IMR-90 (cell line): Measurements from ENCODE around the gene VHLL. TPM values are rescaled to one million over a fixed set of nuclear protein-coding genes. Genes with fewer than 3 reads are reported as not detected.

Experiments
- ATAC-seq: fragments of 200-7000 bp; cut with Tn5 transposase; 2 replicates; pipeline ENCODE4 v1.9.1; 2020; ENCODE audit warnings: low read depth, mild to moderate bottlenecking, moderate library complexity
- BruUV-seq: library from RNA; stranded (reverse); fragments of 400-500 nt; replicated peaks from 2 replicates; lab custom pipeline; 2021; lab: Mats Ljungman, UMichigan
- CTCF ChIA-PET: fragments of 300-600 bp; formaldehyde crosslinking; extraction: SDS; loops from one replicate; lab custom pipeline; 2021; ENCODE audit warnings: antibody characterized with exemption; lab: Yijun Ruan, JAX
- POLR2A ChIA-PET: fragments of 300-600 bp; sonication (Branson Sonifier 250); formaldehyde crosslinking; loops from one replicate; lab custom pipeline; 2022; ENCODE audit warnings: antibody characterized with exemption; ENCODE audit not compliant: unreplicated experiment; lab: Charles Lee
- DNase-seq: peaks from one replicate; pipeline ENCODE4 v3.0.0; 2013
- H2AFZ ChIP-seq: replicated peaks from 2 replicates; pipeline ENCODE3; 2013; ENCODE audit warnings: low read length, mild to moderate bottlenecking; ENCODE audit not compliant: poor library complexity
- H2AK5ac ChIP-seq: 2 replicates; pipeline ENCODE4 v1.6.1; 2013; ENCODE audit warnings: low read depth, low read length, inconsistent platforms
- H2AK9ac ChIP-seq: replicated peaks from 2 replicates; pipeline ENCODE3; 2013; ENCODE audit warnings: mild to moderate bottlenecking, low read depth, low read length, moderate library complexity; ENCODE audit not compliant: poor library complexity
- H2BK120ac ChIP-seq: 2 replicates; pipeline ENCODE4 v1.6.1; 2013; ENCODE audit warnings: low read depth, low read length, inconsistent platforms
- H2BK15ac ChIP-seq: 3 replicates; pipeline ENCODE4 v1.6.1; 2013; ENCODE audit warnings: low read depth, low read length, inconsistent platforms
- H2BK20ac ChIP-seq: 2 replicates; pipeline ENCODE4 v1.6.1; 2013; ENCODE audit warnings: low read depth, mild to moderate bottlenecking, inconsistent platforms, low read length, moderate library complexity
- H2BK5ac ChIP-seq: 2 replicates; pipeline ENCODE4 v1.6.1; 2013; ENCODE audit warnings: mild to moderate bottlenecking, low read depth, low read length, inconsistent platforms; ENCODE audit not compliant: poor library complexity, severe bottlenecking
- H3K14ac ChIP-seq: replicated peaks from 2 replicates; pipeline ENCODE4 v1.6.1; 2013; ENCODE audit warnings: low read depth, low read length, inconsistent platforms
- H3K18ac ChIP-seq: 2 replicates; pipeline ENCODE4 v1.6.1; 2013; ENCODE audit warnings: low read depth, low read length, control low read depth
- H3K23ac ChIP-seq: 2 replicates; pipeline ENCODE4 v1.6.1; 2013; ENCODE audit warnings: low read depth, low read length, inconsistent platforms
- H3K27ac ChIP-seq: 2 replicates; pipeline ENCODE4 v1.5.1; 2013; ENCODE audit warnings: mild to moderate bottlenecking, control low read depth, low read length; ENCODE audit not compliant: insufficient read depth
- H3K27me3 ChIP-seq: 2 replicates; pipeline ENCODE4 v1.6.1; 2013; ENCODE audit warnings: low read length; ENCODE audit not compliant: control insufficient read depth, insufficient read depth
- H3K36me3 ChIP-seq: 2 replicates; pipeline ENCODE4 v1.6.1; 2013; ENCODE audit warnings: low read length, mixed read lengths; ENCODE audit not compliant: control insufficient read depth, insufficient read depth
- H3K4ac ChIP-seq: 2 replicates; pipeline ENCODE4 v1.6.1; 2013; ENCODE audit warnings: low read depth, low read length, inconsistent platforms
- H3K4me1 ChIP-seq: 2 replicates; pipeline ENCODE4 v1.6.1; 2013; ENCODE audit warnings: low read length, mixed read lengths; ENCODE audit not compliant: control insufficient read depth, insufficient read depth
- H3K4me2 ChIP-seq: 2 replicates; pipeline ENCODE4 v1.6.1; 2013; ENCODE audit warnings: low read depth, mild to moderate bottlenecking, control low read depth, low read length, moderate library complexity
- H3K4me3 ChIP-seq: 2 replicates; pipeline ENCODE4 v1.5.1; 2013; ENCODE audit warnings: low read depth, mild to moderate bottlenecking, control low read depth, low read length, moderate library complexity; ENCODE audit not compliant: insufficient read depth
- H3K56ac ChIP-seq: 2 replicates; pipeline ENCODE4 v1.6.1; 2013; ENCODE audit warnings: low read length, inconsistent platforms; ENCODE audit not compliant: insufficient read depth; ENCODE audit errors: extremely low read depth
- H3K79me1 ChIP-seq, 2 experiments: 2 replicates each; pipeline ENCODE4 v1.6.1; 2013; ENCODE audit warnings: low read length in 2 of 2, inconsistent platforms in 1 of 2, low read depth in 1 of 2
- H3K9ac ChIP-seq: 2 replicates; pipeline ENCODE4 v1.6.1; 2013; ENCODE audit warnings: low read depth, low read length, control low read depth
- H3K9me1 ChIP-seq: 2 replicates; pipeline ENCODE4 v1.6.1; 2013; ENCODE audit warnings: low read length, inconsistent platforms; ENCODE audit not compliant: insufficient read depth
- H3K9me3 ChIP-seq: 2 replicates; pipeline ENCODE4 v1.6.1; 2013; ENCODE audit warnings: low read length; ENCODE audit not compliant: control insufficient read depth, insufficient read depth
- H4K20me1 ChIP-seq: 2 replicates; pipeline ENCODE4 v1.6.1; 2013; ENCODE audit warnings: low read length, inconsistent platforms; ENCODE audit not compliant: insufficient read depth
- H4K5ac ChIP-seq: 2 replicates; pipeline ENCODE4 v1.6.1; 2013; ENCODE audit warnings: mild to moderate bottlenecking, low read depth, low read length, control low read depth
- H4K8ac ChIP-seq, 2 experiments: 2 replicates each; pipeline ENCODE4 v1.6.1; 2013; ENCODE audit warnings: low read depth in 2 of 2, low read length in 2 of 2, control low read depth in 1 of 2, inconsistent platforms in 1 of 2
- H4K91ac ChIP-seq: 2 replicates; pipeline ENCODE4 v1.6.1; 2013; ENCODE audit warnings: low read depth, low read length, inconsistent platforms; ENCODE audit not compliant: insufficient read depth
- BHLHE40 ChIP-seq: fragments of 150-350 bp; IDR thresholded peaks from 2 replicates; pipeline ENCODE4 v1.6.1; 2016; ENCODE audit warnings: mild to moderate bottlenecking, low read depth, low read length
- CEBPB ChIP-seq: IDR thresholded peaks from 2 replicates; pipeline ENCODE4 v1.6.1; 2012; ENCODE audit warnings: low read depth, low read length, improper control_type of control experiment
- CHD1 ChIP-seq: IDR thresholded peaks from 2 replicates; pipeline ENCODE4 v1.6.1; 2012; ENCODE audit warnings: low read depth, low read length, improper control_type of control experiment
- ELK1 ChIP-seq: fragments of 150-350 bp; IDR thresholded peaks from 2 replicates; pipeline ENCODE4 v1.6.1; 2016; ENCODE audit warnings: low read depth, mild to moderate bottlenecking, low read length, moderate library complexity, borderline replicate concordance
- FOS ChIP-seq: fragments of 150-350 bp; IDR thresholded peaks from 2 replicates; pipeline ENCODE4 v1.6.1; 2016; ENCODE audit warnings: low read depth, low read length
- MAFK ChIP-seq: IDR thresholded peaks from 2 replicates; pipeline ENCODE4 v1.6.1; 2012; ENCODE audit warnings: low read depth, low read length, improper control_type of control experiment
- MAZ ChIP-seq: IDR thresholded peaks from 2 replicates; pipeline ENCODE4 v1.6.1; 2012; ENCODE audit warnings: low read depth, mild to moderate bottlenecking, low read length, improper control_type of control experiment, moderate library complexity, borderline replicate concordance
- MXI1 ChIP-seq: IDR thresholded peaks from 2 replicates; pipeline ENCODE4 v1.6.1; 2012; ENCODE audit warnings: low read depth, mild to moderate bottlenecking, low read length, moderate library complexity, borderline replicate concordance
- NFE2L2 ChIP-seq: fragments of 150-350 bp; IDR thresholded peaks from 2 replicates; pipeline ENCODE4 v1.6.1; 2016; ENCODE audit warnings: low read depth, mild to moderate bottlenecking, low read length
- RAD21 ChIP-seq: IDR thresholded peaks from 2 replicates; pipeline ENCODE4 v1.6.1; 2012; ENCODE audit warnings: low read length, improper control_type of control experiment
- RCOR1 ChIP-seq: IDR thresholded peaks from 2 replicates; pipeline ENCODE4 v1.6.1; 2012; ENCODE audit warnings: mild to moderate bottlenecking, low read length, improper control_type of control experiment; ENCODE audit not compliant: insufficient replicate concordance
- RFX5 ChIP-seq: IDR thresholded peaks from 2 replicates; pipeline ENCODE4 v1.8.0; 2012; ENCODE audit warnings: low read depth, mild to moderate bottlenecking, low read length, moderate library complexity
- SMC3 ChIP-seq: fragments of 150-350 bp; IDR thresholded peaks from 2 replicates; pipeline ENCODE4 v1.6.1; 2016; ENCODE audit warnings: low read depth, mild to moderate bottlenecking, antibody characterized with exemption, low read length, moderate library complexity
- USF2 ChIP-seq: fragments of 150-350 bp; IDR thresholded peaks from 2 replicates; pipeline ENCODE4 v1.6.1; 2017; ENCODE audit warnings: mild to moderate bottlenecking, antibody characterized with exemption, low read length, low read depth
- WGBS, 2 experiments: methylation state at CpG; one replicate each; pipeline versions ENCODE4 v1.1.5 to v1.1.7; 2013; ENCODE audit warnings: missing lambda C conversion rate in 2 of 2; ENCODE audit not compliant: insufficient read length in 1 of 2; ENCODE audit errors: extremely low coverage in 2 of 2; 5-methylcytosine and 5-hydroxymethylcytosine counted together
- dilution Hi-C: fragments of 300-500 bp; cut with HindIII; formaldehyde crosslinking; loops from one replicate; pipeline ENCODE4 v1.14.3; 2018; ENCODE audit warnings: low sequenced_read_pairs; ENCODE audit not compliant: unreplicated experiment
- in situ Hi-C: fragments of 300-500 bp; cut with MboI; formaldehyde crosslinking; loops from 3 replicates; pipeline ENCODE4 v1.14.3; 2019; ENCODE audit warnings: low sequenced_read_pairs, inconsistent platforms, mixed read lengths
- intact Hi-C: fragments of 100-400 bp; cut with micrococcal nuclease; formaldehyde crosslinking; loops from 2 replicates; pipeline ENCODE4 v1.10.0; 2022
- polyA plus RNA-seq, 3 experiments: library from polyadenylated mRNA; depleted of rRNA; stranded (reverse); fragments of >200 nt; gene quantifications; 2 replicates each; pipeline ENCODE4 v1.2.3, GENCODE V29; 2012; ENCODE audit warnings: low replicate concordance in 1 of 3
- total RNA-seq: library from RNA; depleted of rRNA; stranded (reverse); fragments of >200 nt; gene quantifications from 2 replicates; pipeline ENCODE4 v1.2.3, GENCODE V29; 2012
- TF ChIP-seq, protein P1 (sequence below): conservative IDR thresholded peaks from 2 replicates; pipeline ENCODE4 v1.5.1; 2012; ENCODE audit warnings: mild to moderate bottlenecking, low read depth, low read length, improper control_type of control experiment

VHLL gene
- total and polyA plus RNA-seq, 2 of the 4 experiments (the other 2 are of a cell fraction): not detected

DNA sequence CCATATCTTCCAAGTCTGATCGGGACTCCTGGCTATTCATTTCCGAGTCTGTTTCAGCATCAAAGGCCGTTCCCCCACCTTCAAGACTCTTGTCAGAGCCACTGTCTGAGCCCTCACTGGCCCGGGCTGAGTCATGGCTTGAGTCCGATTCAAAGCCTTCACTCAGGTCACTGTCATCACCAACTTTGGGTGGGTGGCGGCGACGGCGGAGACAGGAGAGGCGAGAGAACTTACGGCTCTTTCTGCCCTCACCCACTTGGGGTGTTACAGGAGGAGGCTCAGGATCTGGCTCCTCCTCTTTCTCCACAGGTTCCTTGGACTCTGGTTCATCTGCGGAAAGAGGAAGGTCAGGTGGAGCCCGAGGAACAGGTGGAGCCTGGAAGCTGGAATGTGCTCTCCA lies 33.1 kb downstream of the VHLL start:
- peaks cover 13 to 53% of the 10 kb centered on the region in 2 experiments for H3K79me1 ChIP-seq
- no peak overlapping the region for H3K4me2 ChIP-seq
- H2AFZ ChIP-seq: no peak overlapping the region
- no peak overlapping the region for H2AK5ac ChIP-seq
- no peak overlapping the region for H4K5ac ChIP-seq
- dilution Hi-C loops: no loop called here
- ChIA-PET CTCF (no interaction called here), POLR2A (no interaction called here)
- no peak overlapping the region for H4K8ac ChIP-seq
- peaks cover 10% of the 10 kb centered on the region for H3K4me1 ChIP-seq
- intact Hi-C loops: loop anchor here (5.0 kb wide), 1 partner anchor 51 kb away; no protein-coding TSS in a partner anchor
- H2BK120ac ChIP-seq: no peak overlapping the region
- H3K18ac ChIP-seq: no peak overlapping the region
- H2BK5ac ChIP-seq: no peak overlapping the region
- no peak overlapping the region for H3K23ac ChIP-seq
- BruUV-seq: no TSS peak
- peaks cover 63% of the 10 kb centered on the region for H3K36me3 ChIP-seq
- no peak overlapping the region for H3K9ac ChIP-seq
- in situ Hi-C loops: no loop called here
- peaks cover 19% of the 10 kb centered on the region for H3K9me1 ChIP-seq
- no peaks in the 10 kb centered on the region for H3K9me3 ChIP-seq
- peaks cover 32% of the 10 kb centered on the region for H4K20me1 ChIP-seq
- H2BK15ac ChIP-seq: no peak overlapping the region
- ATAC-seq (no peak), DNase-seq (no peak)
- H3K4me3 ChIP-seq: no peak overlapping the region
- no peak overlapping the region for H4K91ac ChIP-seq
- no peak overlapping the region for H3K56ac ChIP-seq
- H2BK20ac ChIP-seq: no peak overlapping the region
- no peak overlapping the region for H3K27ac ChIP-seq
- 100% methylated on average over 2 of the region's 13 CpGs; no CpG with 5 or more reads in 1 of the 2 experiments for WGBS, 2 experiments
- H3K14ac ChIP-seq: no peak overlapping the region
- no peaks in the 10 kb centered on the region for H3K27me3 ChIP-seq
- no peak for TF ChIP-seq BHLHE40
- no peak for TF ChIP-seq SMC3
- TF ChIP-seq RAD21: no peak
- no peak for TF ChIP-seq NFE2L2
- no peak for TF ChIP-seq MXI1
- TF ChIP-seq RFX5: no peak
- TF ChIP-seq ELK1: no peak
- no peak for TF ChIP-seq CEBPB
- TF ChIP-seq MAZ: no peak
- TF ChIP-seq USF2: no peak
- TF ChIP-seq, protein P1, sequence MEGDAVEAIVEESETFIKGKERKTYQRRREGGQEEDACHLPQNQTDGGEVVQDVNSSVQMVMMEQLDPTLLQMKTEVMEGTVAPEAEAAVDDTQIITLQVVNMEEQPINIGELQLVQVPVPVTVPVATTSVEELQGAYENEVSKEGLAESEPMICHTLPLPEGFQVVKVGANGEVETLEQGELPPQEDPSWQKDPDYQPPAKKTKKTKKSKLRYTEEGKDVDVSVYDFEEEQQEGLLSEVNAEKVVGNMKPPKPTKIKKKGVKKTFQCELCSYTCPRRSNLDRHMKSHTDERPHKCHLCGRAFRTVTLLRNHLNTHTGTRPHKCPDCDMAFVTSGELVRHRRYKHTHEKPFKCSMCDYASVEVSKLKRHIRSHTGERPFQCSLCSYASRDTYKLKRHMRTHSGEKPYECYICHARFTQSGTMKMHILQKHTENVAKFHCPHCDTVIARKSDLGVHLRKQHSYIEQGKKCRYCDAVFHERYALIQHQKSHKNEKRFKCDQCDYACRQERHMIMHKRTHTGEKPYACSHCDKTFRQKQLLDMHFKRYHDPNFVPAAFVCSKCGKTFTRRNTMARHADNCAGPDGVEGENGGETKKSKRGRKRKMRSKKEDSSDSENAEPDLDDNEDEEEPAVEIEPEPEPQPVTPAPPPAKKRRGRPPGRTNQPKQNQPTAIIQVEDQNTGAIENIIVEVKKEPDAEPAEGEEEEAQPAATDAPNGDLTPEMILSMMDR: no peak
- no peak for TF ChIP-seq CHD1
- TF ChIP-seq MAFK: no peak
- TF ChIP-seq RCOR1: no peak
- TF ChIP-seq FOS: no peak
- no peak overlapping the region for H2AK9ac ChIP-seq
- H3K4ac ChIP-seq: no peak overlapping the region
